ENCODE data around the gene ARHGEF38.

The ARHGEF38 gene, protein sequence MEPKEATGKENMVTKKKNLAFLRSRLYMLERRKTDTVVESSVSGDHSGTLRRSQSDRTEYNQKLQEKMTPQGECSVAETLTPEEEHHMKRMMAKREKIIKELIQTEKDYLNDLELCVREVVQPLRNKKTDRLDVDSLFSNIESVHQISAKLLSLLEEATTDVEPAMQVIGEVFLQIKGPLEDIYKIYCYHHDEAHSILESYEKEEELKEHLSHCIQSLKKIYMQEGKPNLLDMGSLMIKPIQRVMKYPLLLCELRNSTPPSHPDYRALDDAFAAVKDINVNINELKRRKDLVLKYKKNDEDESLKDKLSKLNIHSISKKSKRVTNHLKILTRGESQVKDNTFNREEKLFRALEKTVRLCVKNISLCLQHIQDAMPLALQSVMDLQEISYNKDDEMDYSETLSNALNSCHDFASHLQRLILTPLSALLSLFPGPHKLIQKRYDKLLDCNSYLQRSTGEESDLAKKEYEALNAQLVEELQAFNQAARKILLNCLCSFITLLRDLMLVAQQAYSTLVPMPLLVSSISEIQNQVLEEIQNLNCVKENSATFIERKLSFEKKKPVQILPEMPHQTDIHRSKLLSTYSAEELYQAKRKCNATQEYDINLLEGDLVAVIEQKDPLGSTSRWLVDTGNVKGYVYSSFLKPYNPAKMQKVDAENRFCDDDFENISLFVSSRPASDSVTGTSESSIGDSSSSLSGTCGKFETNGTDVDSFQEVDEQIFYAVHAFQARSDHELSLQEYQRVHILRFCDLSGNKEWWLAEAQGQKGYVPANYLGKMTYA

DNA sequence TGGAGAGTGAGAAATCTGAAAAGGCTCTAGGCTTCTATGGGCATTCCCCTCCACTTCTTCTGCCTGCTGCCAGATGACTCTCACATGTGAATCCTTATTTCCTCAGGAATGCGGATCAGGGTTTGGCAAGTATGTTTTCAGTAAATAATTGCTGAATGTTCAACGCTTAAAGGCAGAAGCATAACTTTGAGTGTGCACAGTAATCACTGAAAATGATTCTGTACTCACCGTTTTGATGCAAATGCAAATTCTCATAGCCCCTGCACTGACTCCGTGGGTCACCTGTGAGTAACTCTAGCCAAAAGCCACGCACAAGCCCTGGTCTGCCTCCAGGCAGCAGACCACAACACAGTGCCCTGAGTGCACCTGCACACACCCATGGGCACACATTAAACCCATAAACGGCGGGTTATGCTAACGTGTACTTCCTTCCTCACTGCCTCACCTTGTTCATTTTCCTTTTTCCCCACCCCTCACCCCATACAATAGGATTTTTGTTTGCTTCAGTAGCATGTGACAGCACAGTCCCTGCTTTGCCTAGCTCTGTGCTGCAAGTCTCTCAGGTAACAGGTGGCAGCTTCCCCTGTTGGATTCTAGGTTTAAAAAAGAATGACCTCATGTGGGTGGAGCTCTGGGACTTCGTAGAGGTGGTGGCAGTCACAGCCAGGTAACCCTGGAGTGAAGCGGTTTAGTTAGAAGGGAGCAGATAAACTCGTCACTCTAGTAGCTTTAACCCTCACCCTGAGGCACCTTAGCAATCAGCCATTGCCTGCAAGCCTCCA lies at the start of gene ARHGEF38:
Gene ARHGEF38, plus strand, starts transcription at position 656 of the 782 bp plus-strand sequence. CDS start 146 bp downstream, outside the sequence.
- no peak for DNase-seq

DNA sequence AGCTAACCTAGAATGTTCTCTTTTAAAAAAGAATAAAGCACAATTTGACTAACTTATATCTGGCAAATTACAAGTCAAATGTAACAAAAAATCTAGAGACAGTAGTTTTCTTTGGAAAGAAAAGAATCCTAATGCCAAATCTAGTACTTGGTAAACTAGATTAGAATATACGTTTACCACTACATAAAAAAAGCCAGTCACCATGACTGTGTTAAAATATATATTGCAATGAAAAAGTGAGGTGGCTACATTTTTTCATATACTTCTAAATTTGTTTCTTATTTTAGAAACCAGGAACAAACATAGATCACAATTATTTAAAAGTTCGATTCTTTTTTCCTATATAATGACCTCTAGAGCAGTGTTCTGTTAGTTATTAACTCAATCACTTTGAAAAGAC lies 48.9 kb upstream of the ARHGEF38 start:
- DNase-seq: no peak

DNA sequence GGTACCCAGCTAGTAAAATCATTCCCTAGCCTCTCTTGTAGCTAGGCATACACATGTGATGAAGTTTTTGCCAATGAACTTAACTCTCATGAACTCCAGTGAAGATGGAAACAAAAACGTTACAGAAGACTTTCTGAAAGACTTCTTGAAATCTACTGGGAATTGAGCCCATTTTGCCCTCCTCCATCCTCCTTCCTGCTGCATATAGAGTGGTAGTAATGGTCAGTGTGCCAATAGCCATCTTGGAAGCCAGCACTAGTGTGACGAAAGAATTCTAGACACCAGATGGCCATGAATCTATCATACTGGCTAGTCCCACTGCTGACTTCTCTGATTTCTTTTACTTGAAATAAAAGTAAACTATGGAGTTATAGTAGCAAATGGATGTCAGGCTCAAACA lies 47.7 kb upstream of the ARHGEF38 start:
- DNase-seq: no peak

DNA sequence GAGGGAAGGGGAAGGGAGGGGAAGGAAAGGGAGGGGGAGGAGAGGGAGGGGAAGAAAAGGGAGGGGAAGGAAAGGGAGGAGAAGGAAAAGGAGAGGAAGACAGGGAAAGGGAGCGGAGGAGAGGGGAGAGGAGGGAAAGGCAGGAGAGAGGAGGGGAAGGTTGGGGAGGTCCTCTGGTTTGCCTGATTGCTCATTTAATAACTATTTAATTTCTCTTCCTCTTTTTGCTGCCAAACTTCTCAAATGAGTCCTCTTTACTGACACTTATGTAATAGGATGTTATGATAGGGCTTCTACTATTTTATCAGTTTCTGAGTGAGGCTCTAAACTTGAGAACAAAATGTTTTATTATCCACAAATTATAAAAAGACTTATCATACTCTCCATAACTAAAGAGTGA lies 43.1 kb upstream of the ARHGEF38 start:
- DNase-seq: no peak

DNA sequence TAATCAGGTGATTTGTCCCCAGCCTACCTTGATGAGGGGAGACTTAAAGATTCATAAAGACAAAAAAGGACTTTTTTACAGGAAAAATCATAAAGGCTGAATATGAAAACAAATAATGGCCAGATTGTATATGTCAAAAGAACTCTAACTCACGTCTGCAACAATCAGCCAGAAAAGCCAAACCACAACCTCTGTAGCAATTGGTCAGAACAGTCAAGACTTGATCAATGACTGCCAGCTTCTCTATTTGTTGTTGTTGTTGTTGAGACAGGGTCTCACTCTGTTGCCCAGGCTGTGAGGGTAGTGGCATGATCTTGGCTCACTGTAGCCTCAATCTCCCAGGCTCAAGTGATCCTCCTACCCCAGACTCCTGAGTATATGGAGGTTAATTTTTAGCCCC lies 42.7 kb upstream of the ARHGEF38 start:
- no peak for DNase-seq

DNA sequence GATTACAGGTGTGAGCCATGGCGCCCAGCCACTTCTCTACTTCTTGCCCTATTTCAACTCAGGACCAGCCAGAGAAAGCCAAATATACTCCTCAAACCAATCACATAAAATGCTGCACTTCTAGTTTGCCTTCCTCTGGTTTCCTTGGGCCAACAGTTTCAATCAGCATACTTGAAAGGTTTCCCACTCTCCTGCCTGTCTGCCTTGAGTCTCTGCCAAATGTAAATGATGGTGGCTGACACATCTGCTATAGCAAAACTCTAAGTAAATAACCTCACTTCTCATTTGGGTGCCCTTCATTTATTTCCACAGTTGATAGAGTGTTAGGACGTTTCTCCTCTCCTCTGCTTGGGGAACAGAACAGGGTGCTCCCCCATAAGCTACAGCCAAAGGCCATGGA lies 42.2 kb upstream of the ARHGEF38 start:
- no peak for DNase-seq

DNA sequence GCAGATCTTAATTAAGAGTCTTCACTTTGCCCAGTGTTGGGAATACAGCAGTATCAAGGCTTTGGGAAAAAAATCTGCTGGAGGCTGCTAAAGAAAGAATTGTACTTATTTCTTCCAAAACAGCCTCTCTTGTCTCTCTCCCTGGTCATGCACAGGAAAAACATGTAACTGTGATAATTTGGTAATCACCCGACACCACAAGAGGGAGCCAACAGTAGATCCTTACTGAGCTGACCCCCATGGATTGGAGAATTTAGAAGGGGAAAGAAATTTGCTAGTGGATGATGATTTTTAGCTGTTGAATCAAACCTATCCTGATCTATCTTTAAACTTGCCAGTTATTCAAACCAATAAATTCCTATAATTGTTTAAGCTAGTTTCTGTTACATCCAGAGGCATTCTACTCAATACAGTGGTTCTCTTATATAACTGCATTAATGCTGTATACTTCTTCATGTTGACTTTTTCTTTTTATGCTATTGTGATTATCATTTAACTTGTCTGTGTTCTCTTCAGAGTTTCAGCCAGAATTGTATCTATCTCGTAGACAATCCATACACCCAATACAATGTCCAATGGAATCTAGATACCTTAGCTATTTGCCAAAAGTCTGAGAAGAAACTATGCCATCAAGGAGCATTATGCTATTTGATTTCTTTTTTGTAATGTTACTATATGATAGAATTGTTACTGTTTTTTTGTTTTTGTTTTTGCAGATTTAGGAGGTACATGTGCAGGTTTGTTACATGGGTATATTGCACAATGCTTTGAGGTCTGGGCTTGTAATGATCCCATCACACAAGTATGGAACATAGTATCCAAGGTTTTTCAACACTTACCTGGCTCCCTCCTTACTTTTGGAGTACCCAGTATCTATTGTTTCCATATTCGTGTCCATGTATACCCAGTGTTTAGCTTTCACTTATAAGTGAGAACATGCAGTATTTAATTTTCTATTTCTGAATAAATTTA lies 31.3 kb upstream of the ARHGEF38 start:
- peak; percentile 73 for DNase-seq

DNA sequence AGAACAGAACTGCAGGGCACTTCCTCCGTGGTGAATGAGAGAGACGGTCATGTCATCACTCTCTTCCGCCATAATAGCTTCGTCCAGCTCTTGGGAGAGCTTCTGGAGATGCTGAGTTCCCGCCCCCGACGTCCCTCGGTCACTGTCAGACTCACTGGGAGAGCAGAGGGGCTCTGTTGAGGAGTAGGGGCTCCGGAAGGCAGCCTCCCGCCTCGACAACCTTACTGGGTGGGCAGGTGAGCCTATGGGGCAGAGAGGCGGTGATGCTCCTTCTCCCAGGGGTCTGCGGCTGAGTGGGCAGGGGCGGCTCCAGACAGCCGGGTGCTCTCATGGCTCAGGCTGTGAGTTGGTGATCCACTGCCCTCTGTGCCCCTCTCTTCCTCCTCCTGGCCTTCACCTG lies 25.8 kb upstream of the ARHGEF38 start:
- no peak for DNase-seq

DNA sequence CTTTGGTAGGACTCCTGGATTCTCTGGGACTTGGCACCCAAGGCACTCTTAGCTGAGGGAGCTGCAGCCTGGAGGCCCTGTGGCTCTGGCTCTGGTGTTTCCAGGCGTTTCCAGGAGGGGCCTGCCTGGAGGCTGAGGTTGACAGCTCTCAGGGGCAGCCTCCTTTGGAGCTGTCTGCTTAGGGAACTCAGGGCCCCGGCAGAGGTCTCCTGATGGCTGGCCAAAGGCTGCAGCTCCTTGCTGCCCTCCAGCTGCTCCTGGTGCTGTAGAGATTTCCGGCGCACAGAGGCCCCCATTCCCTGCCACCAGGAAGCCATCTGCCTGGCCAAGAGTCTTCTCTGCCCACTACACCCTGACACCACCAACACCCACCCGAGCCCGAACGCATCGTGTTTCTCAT lies 25.3 kb upstream of the ARHGEF38 start:
- DNase-seq: no peak

DNA sequence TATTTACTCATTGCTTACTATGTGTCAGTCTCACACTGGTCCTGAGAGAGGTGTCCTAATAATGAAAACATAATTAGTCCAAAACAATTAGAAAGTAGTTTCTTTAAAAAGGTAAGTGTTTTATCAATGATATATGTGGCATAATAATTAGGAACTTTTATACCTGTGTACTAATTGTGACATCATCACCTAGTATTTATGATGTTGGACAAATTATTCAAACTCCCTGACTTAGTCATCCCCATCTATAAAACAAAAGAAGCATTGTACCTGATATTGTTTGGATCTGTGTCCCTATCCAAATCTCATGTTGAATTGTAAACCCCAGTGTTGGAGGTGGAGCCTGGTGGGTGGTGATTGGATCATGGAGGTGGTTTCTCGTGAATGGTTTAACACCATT lies 15.8 kb upstream of the ARHGEF38 start:
- DNase-seq: no peak

DNA sequence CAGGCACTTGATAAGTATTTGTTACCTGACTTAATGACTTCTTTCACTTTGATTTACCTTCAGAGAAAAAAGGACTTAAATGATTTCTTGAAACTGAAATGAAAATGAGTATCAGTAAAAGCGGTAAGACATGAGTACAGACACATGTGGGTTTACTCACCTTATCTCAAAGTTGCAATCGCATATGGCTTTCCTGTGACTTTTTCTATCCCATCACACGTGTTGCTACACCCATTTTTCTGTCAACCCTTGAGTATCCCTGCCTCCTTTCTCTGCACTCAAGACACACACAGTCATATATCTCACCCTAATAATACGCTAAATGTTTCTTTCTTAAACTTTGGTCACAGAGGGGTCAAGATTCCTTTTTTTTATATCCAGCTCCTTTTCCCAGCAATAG lies 11.0 kb upstream of the ARHGEF38 start:
- peak; percentile 22 for DNase-seq

DNA sequence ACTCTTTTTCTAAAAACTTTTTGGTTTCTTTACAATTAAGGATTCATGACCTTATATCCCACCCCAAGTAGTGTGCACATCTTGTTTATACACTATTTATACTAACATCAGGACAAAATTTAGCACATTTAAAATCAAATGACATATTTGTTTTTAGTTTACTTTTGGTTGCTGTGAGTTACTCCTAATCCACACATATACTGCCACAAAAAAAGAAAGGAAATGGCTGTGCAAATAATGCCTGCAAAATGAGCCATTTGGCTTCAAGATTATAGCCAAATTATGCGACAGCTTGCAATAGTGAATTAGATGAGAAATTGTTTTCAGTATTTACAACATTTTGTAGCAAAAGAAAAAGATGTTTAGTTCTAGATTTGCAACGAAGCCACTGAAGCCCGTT lies 10.4 kb upstream of the ARHGEF38 start:
- DNase-seq: no peak

DNA sequence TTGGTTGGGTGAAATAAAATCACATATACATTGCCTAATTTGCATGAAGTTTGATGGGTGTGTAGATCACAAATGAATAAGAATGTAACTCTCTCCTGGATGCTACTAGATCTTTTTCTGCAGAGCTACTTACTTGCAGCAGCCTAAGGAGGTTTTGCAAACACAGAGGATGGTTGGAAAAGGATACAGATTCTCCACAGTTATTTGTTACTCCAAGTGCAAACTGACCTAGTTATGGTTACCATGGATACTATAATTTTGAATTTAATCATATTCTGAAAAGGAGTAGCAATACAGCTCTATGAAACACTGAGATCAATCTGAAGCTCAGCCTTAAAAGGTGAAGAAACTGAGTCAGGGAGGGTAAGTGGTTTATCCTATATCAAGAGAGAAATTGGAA lies 9.1 kb upstream of the ARHGEF38 start:
- no peak for DNase-seq

DNA sequence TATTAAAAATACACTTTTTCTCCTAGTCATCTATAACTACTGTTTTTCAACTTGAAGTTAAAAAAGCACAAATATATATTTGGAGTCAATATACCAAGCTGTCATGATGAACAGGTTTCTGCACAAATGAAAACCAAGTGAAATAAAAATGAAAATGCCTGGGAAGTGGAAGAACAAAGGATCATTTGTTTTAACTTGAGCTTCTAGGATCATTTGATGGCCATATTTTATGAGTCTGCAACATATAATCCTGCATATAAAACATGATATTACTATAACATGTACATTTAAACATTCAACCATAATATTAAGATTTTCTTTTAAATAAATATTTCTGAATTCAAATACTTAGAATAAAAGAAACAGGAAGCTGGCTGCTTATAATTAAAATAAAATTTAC lies 8.5 kb upstream of the ARHGEF38 start:
- no peak for DNase-seq

DNA sequence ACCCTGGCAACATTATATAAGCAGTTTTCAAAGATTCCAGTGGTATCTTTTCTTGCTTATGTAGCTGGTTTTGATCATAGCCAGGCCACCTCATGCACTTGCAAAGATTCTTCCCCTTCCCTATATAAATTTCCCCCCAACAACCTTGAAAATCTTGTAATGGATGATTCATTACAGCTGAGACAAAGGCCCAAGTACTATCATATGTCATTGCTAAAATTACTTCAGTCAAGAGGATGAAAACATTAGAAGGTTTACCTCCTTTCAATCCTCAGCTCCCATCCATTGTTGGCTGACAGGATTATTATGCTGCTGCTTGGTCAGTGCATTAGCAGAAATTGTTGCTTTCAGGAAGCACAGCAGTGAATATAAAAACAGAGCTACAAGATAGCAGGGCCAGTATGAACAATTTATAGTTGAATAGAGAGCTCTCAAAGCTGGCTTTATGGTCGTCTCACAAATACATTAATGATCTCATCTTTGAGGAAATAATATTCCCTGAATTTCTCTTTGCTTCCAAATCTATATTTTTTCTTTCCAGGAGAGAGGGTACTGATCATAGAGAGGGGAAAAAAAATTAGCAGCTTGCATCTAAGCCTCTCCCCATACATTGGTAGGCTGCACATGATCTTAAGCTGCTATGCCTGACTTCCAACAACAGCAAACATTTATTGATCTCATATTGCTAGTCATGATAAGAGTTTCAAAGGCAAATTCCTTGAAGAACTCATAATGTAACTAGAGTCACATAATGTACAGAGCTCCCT lies 7.7 kb upstream of the ARHGEF38 start:
- no peak for DNase-seq

DNA sequence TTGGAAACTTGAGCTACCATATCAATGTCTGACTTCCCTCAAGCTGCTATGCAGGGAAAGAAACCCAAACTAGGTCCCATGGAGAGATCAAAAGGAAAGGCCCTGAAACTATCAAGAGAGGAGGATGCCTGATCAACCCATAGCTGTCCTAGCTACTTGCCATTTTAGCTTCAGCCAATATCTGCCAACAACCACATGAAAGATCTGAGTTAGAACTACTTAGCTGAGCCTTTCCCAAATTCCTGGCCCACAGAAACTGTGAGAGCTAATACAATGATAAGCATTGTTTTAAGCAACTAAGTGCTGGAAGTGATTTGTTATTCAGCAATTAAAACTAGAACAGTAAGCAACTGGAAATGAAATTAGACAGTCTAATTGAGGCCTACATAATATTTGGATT lies 6.3 kb upstream of the ARHGEF38 start:
- DNase-seq: no peak

DNA sequence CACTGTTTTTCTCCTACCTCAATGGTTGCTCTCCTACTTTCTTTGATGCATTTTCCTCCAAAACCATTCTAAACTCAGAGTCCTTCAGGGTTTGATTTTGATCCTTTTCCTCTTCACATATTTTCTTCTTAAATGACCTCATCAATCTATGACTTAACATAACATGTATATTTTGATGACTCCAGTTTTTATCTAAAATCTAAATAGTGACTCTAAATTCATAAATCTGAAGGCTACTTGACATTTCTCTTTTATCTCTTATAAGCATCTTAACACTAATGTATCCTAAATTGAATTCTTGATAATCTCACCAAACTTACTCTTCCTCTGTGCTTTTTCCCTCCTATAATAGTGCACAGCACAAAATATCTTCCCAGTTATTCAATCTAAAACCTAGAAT lies 4.7 kb upstream of the ARHGEF38 start:
- DNase-seq: no peak

DNA sequence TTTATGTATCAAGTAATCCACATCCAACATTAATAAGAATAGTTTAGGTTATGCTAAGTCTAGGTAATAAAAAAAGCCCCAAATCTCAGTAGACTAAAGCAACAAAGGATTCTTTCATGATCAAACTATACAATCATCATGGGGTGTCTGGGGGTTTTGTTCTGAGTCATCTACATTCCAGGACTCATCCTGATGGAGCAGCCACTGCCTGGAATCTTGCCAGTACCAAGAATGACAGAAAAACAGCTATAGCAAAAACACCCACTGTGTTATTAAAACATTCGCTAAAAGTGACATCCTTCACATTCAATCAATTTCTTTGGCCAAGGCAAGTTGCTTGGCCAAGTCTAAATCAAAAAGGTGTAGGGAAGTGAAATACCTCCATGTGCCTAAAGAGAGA lies 3.9 kb upstream of the ARHGEF38 start:
- DNase-seq: no peak

DNA sequence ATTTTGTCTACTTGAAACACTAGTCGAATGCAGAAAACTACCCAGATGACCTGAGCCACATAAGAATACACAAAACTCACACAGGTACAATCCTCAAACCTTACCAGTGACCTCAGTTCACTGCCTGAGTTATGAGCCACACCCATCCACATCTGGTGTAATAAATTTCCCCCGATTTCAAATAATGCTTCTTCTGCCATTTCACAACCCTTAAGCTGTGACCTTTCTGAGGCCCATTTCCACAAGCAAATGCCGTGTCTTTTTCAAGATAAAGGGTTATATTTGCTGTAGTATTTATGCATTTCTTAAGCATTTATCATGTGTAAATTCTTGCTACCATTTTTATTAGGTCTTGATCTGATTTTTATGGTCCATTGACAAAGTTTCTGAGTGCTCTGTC lies 1.8 kb upstream of the ARHGEF38 start:
- DNase-seq: no peak

DNA sequence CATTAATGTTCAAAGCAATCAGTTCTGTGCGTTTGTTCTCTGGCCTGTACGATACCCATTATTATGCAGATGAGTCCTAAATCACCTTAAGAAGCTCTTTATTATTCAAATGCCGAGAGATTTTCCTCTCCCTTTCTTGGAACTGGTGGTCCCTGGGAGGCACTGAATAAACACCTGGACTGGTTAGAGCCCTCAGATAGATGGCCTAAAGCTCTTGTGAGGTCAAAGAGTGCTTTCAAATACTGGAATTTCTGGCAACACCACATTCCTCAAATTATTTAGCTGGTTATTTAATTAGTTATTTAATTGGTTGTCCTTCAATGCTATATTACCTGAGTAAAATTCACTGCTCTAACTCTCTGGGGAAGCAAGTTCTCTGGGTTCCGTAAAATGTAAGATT lies 3.0 kb downstream of the ARHGEF38 start:
- DNase-seq: no peak

DNA sequence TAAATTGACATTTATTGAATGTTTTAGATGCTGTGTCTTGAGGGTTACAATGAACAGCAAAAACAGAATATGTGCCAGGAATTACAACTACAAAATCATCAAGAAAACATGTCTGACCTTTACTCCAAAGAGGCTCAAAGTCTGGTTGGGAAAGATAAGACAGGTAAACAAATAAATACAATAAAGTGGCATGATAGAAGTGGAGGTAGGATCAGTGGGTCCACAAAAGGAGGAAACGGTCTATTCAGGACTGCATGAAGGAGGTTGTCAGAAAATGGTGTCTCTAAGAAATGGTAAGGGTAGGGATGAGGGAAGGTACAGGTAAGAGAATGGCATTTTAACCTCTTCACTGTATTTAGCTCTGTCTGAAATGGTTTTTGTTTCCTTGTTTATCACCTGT lies 3.8 kb downstream of the ARHGEF38 start:
- no peak for DNase-seq

DNA sequence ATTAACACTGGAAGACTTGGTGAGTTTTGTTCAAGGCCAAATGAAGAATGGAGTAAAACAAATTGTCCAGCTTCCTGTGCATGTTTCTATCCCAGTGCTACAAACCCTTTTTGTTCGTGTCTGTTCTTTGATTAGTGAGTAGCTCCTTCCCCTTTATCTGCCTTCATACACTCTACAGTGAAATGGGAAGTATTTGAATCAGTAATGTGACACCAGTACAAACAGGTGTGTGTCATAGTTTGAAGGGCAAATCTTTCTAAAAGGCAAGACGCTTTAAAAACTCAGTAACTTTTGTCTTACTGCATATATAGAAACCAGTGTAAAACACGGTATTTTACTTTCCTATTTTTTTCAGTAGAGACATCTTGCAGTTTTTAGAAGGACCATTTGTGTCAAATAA lies 5.9 kb downstream of the ARHGEF38 start:
- DNase-seq: peak; percentile 50

All from OCI-M1 (cell line).